HG03139 (cell line): Measurements from ENCODE around the gene NDUFS8.

ENCODE experiments used
- ATAC-seq: cut with Tn5 transposase; IDR thresholded peaks from one replicate; pipeline ENCODE4 v1.9.1; 2021; ENCODE audit not compliant: unreplicated experiment

The NDUFS8 gene

GRCh38 chr11:68014947-68015447 lies 15.5 kb upstream of the NDUFS8 start:
- ATAC-seq = no peak

GRCh38 chr11:68015467-68015866 lies 15.0 kb upstream of the NDUFS8 start:
- no peak for ATAC-seq

- no peak for ATAC-seq
Observed at GRCh38 chr11:68016161-68016903, 14.1 kb upstream of the NDUFS8 start.

- ATAC-seq = no peak
Observed at GRCh38 chr11:68016904-68017817, 13.3 kb upstream of the NDUFS8 start.

GRCh38 chr11:68017980-68018729 lies 12.3 kb upstream of the NDUFS8 start:
- no peak for ATAC-seq

GRCh38 chr11:68018730-68019190 lies 11.7 kb upstream of the NDUFS8 start:
- no peak for ATAC-seq

- ATAC-seq = no peak
Observed at GRCh38 chr11:68019486-68019885, 11.0 kb upstream of the NDUFS8 start.

- no peak for ATAC-seq
Observed at GRCh38 chr11:68020575-68020974, 9.9 kb upstream of the NDUFS8 start.

- no peak for ATAC-seq
Observed at GRCh38 chr11:68021167-68021787, 9.2 kb upstream of the NDUFS8 start.

GRCh38 chr11:68022531-68022930 lies 8.0 kb upstream of the NDUFS8 start:
- no peak for ATAC-seq

- ATAC-seq = no peak
Observed at GRCh38 chr11:68024508-68024907, 6.0 kb upstream of the NDUFS8 start.

- ATAC-seq = no peak
Observed at GRCh38 chr11:68025047-68025446, 5.4 kb upstream of the NDUFS8 start.

GRCh38 chr11:68026391-68027105 lies 3.9 kb upstream of the NDUFS8 start:
- no peak for ATAC-seq

GRCh38 chr11:68027667-68028066 lies 2.8 kb upstream of the NDUFS8 start:
- ATAC-seq = no peak

GRCh38 chr11:68028802-68029545 lies 1.5 kb upstream of the NDUFS8 start:
- no peak for ATAC-seq

GRCh38 chr11:68031144-68031464 lies 623 bp downstream of the NDUFS8 start:
- ATAC-seq = no peak

- ATAC-seq = no peak
Observed at GRCh38 chr11:68032003-68032402, 1.5 kb downstream of the NDUFS8 start.

- ATAC-seq = no peak
Observed at GRCh38 chr11:68032997-68033707, 2.7 kb downstream of the NDUFS8 start.

- no peak for ATAC-seq
Observed at GRCh38 chr11:68033708-68034045, 3.2 kb downstream of the NDUFS8 start.
